Kidney (tissue), 14 donors: ENCODE measurements around the gene CHRM2. TPM values are rescaled to one million over a fixed set of nuclear protein-coding genes. Genes with fewer than 3 reads are reported as not detected.

ENCODE experiments used
- DNase-seq, 5 donors: peaks; one replicate each; pipeline ENCODE4 v3.0.0-alpha.2; 2013 to 2020
- FAIRE-seq: peaks from 2 replicates; lab custom pipeline; 2012; peaks lifted over from hg19 to GRCh38; lab: Jason Lieb, UNC
- H3K27ac ChIP-seq, 2 donors: one replicate each; pipeline ENCODE4 v1.7.0; 2013; ENCODE audit warnings: low read depth in 2 of 2, low read length in 2 of 2, inconsistent platforms in 1 of 2
- H3K27me3 ChIP-seq: one replicate; pipeline ENCODE4 v1.7.1; 2013; ENCODE audit warnings: low read length, inconsistent platforms; ENCODE audit not compliant: control insufficient read depth, insufficient read depth
- H3K36me3 ChIP-seq, 3 donors: one replicate each; pipeline versions ENCODE4 v1.7.0 to v1.7.1; 2013; ENCODE audit warnings: low read length in 3 of 3, control low read depth in 1 of 3, inconsistent platforms in 1 of 3; ENCODE audit not compliant: insufficient read depth in 3 of 3, control insufficient read depth in 2 of 3
- H3K4me1 ChIP-seq, 3 donors: one replicate each; pipeline versions ENCODE4 v1.7.0 to v1.7.1; 2013; ENCODE audit warnings: low read length in 3 of 3, inconsistent platforms in 1 of 3, low read depth in 1 of 3; ENCODE audit not compliant: control insufficient read depth in 2 of 3, insufficient read depth in 2 of 3
- H3K4me3 ChIP-seq, 3 donors: one replicate each; pipeline versions ENCODE4 v1.7.0 to v1.8.1; 2013; ENCODE audit warnings: low read length in 3 of 3, control low read depth in 1 of 3, inconsistent platforms in 1 of 3
- H3K9ac ChIP-seq, 3 donors: one replicate each; pipeline versions ENCODE4 v1.7.0 to v1.7.1; 2013; ENCODE audit warnings: low read length in 3 of 3, control low read depth in 1 of 3, inconsistent platforms in 1 of 3
- H3K9me3 ChIP-seq, 3 donors: one replicate each; pipeline versions ENCODE4 v1.7.0 to v1.7.1; 2013; ENCODE audit warnings: low read length in 3 of 3, control low read depth in 1 of 3, inconsistent platforms in 1 of 3; ENCODE audit not compliant: control insufficient read depth in 2 of 3, insufficient read depth in 1 of 3
- intact Hi-C: fragments of 100-400 bp; cut with DNase I; formaldehyde crosslinking; loops from one replicate; pipeline ENCODE4 v1.11.1; 2022
- polyA plus RNA-seq: library from polyadenylated mRNA; stranded (reverse); fragments of 350-450 nt; fragmentation: Illumina TruSeq; extraction: RNeasy Lipid Tissue Mini Kit (QIAGEN cat#74804); gene quantifications from one replicate; pipeline ENCODE4 v1.2.3, GENCODE V29; 2014; ENCODE audit warnings: low read depth, low replicate concordance; ENCODE audit not compliant: insufficient read depth
- total RNA-seq: library from RNA; stranded (reverse); fragmentation: NEBNext Ultra II Directional; extraction: Animal tissue kit (Norgen Biotek cat#: 25700); gene quantifications from one replicate; pipeline ENCODE4 v1.2.1, GENCODE V29; 2021
- TF ChIP-seq, protein P1 (sequence below): IDR thresholded peaks from 3 replicates; pipeline ENCODE4 v1.5.1; 2012; ENCODE audit warnings: mild to moderate bottlenecking, moderate library complexity, borderline replicate concordance; ENCODE audit not compliant: insufficient read depth; ENCODE audit errors: extremely low read depth
- donor health status: control.
- donor health status: control.
- donor health status: control.
- donor health status: control.
- donor health status: control.
- donor health status: DM: yes; HTN: yes; CAD: no.
- donor health status: Normal renal cell carcinoma (clear cell type).

Gene CHRM2
- total and polyA plus RNA-seq, 2 donors from 2014 or later = not detected

GRCh38 chr7:136853654-136854053 lies 14.8 kb upstream of the CHRM2 start:
- Histone ChIP-seq H3K9ac (no peak overlapping the region), H3K4me1 (no peaks in the 10 kb centered on the region), H3K36me3 (no peaks in the 10 kb centered on the region), H3K9me3 (peaks cover 0 to 2% (median 0%) of the 10 kb centered on the region in 3 donors), H3K4me3 (no peak overlapping the region), H3K27me3 (no peaks in the 10 kb centered on the region), H3K27ac (no peak overlapping the region)
- FAIRE-seq = no peak
- TF ChIP-seq, protein P1, sequence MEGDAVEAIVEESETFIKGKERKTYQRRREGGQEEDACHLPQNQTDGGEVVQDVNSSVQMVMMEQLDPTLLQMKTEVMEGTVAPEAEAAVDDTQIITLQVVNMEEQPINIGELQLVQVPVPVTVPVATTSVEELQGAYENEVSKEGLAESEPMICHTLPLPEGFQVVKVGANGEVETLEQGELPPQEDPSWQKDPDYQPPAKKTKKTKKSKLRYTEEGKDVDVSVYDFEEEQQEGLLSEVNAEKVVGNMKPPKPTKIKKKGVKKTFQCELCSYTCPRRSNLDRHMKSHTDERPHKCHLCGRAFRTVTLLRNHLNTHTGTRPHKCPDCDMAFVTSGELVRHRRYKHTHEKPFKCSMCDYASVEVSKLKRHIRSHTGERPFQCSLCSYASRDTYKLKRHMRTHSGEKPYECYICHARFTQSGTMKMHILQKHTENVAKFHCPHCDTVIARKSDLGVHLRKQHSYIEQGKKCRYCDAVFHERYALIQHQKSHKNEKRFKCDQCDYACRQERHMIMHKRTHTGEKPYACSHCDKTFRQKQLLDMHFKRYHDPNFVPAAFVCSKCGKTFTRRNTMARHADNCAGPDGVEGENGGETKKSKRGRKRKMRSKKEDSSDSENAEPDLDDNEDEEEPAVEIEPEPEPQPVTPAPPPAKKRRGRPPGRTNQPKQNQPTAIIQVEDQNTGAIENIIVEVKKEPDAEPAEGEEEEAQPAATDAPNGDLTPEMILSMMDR = no peak
- peak in 1 of 5 donors; percentile 1 for DNase-seq
- intact Hi-C loops = no loop called here

DNA sequence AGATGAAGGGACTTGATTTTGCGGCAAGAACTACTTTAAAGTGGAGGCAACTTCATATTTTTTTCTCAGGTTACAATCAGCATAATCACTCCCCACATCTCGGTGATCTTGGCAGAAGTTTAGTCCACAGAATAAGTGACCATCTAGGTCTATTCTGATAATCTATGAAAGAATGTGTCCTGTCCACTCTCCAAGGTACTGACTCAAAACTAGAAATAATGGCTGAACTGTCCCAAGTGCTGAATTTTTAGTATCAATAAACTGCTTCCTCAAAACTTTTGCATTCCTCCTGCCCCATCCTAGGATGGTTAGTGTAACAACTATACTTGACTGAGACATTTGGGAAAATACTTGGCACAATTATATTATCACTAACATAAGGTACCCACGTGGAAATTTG lies 10.9 kb upstream of the CHRM2 start:
- TF ChIP-seq, protein P1 = no peak
- peaks cover 0 to 2% (median 0%) of the 10 kb centered on the region in 3 donors for H3K9me3 ChIP-seq
- DNase-seq (peak in 2 of 5 donors; percentile 64 to 77), FAIRE-seq (no peak)
- no peak overlapping the region for H3K4me3 ChIP-seq
- no peaks in the 10 kb centered on the region for H3K36me3 ChIP-seq
- intact Hi-C loops = no loop called here
- no peaks in the 10 kb centered on the region for H3K27me3 ChIP-seq
- H3K4me1 ChIP-seq = no peaks in the 10 kb centered on the region
- H3K9ac ChIP-seq = no peak overlapping the region
- H3K27ac ChIP-seq = no peak overlapping the region

- Histone ChIP-seq H3K36me3 (no peaks in the 10 kb centered on the region), H3K9me3 (peaks cover 0 to 2% (median 0%) of the 10 kb centered on the region in 3 donors), H3K9ac (no peak overlapping the region), H3K27me3 (no peaks in the 10 kb centered on the region), H3K4me3 (no peak overlapping the region), H3K27ac (no peak overlapping the region), H3K4me1 (no peaks in the 10 kb centered on the region)
- TF ChIP-seq, protein P1 = no peak
- no peak for FAIRE-seq
- intact Hi-C loops = no loop called here
- peak in 1 of 5 donors; percentile 47 for DNase-seq
These were observed 8.6 kb upstream of the CHRM2 start for GRCh38 chr7:136859803-136860202.

GRCh38 chr7:136865236-136865635 lies 3.2 kb upstream of the CHRM2 start:
- no peak overlapping the region for H3K4me3 ChIP-seq
- no peak for FAIRE-seq
- TF ChIP-seq, protein P1 = no peak

More at GRCh38 chr7:136865236-136865635, 3.2 kb upstream of the CHRM2 start:
- Histone ChIP-seq H3K4me1 (no peaks in the 10 kb centered on the region), H3K9me3 (no peaks in the 10 kb centered on the region), H3K36me3 (no peaks in the 10 kb centered on the region), H3K9ac (no peak overlapping the region), H3K27me3 (peaks cover 11% of the 10 kb centered on the region), H3K27ac (no peak overlapping the region)
- intact Hi-C loops = no loop called here
- DNase-seq = no peak
